ENCODE data around the gene GID4. TPM values are rescaled to one million over a fixed set of nuclear protein-coding genes. Genes with fewer than 3 reads are reported as not detected.

The GID4 gene
- total RNA-seq, 2 donors from 2014 or later: 9.7 to 11.0 TPM

DNA sequence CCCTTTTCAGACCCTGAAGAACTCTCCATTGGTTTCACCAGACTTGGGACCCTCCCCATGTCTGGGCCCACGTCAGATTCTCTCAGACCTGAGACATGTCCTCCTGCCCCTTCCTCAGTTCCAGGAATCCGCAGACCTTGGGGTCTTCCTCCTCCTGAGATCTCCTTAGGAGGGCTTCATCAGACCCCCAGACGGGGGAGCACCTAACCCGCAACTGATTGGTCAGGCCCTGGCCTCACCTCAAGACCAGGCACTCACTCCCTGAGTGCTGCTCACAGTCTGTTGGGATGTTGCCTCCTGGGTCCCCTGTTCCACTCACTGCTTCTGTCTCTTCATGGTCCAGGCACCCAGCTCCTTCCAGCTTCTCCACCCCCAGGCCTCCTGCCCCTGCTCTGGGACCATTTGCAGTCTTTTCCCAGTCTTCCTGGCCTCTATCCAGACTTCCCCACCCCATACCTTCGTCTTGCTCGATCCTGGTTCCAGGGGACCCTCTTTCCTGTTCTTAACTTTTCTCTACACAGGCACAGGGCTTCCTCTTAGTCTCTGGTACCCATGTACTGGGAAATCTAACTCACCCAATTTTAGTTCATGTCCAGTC lies 1.2 kb downstream of the GID4 start:
- peaks cover 46% of the 10 kb centered on the region for H3K4me1 Mint-ChIP-seq (ENCODE audit: low read depth)
- peak overlapping the region; percentile 82 to 96 for H3K4me3 Mint-ChIP-seq
- no peak for ATAC-seq (replicated peaks in 1 of 2)
- no peaks in the 10 kb centered on the region for H3K27me3 Mint-ChIP-seq (ENCODE audit: low read depth)
- peaks cover 8 to 15% of the 10 kb centered on the region in 2 donors for H3K36me3 Mint-ChIP-seq (ENCODE audit: insufficient read depth in 2 of 2)
- H3K27ac Mint-ChIP-seq: peak overlapping the region; percentile 88
- DNase-seq: no peak
- no peaks in the 10 kb centered on the region for H3K9me3 Mint-ChIP-seq

DNA sequence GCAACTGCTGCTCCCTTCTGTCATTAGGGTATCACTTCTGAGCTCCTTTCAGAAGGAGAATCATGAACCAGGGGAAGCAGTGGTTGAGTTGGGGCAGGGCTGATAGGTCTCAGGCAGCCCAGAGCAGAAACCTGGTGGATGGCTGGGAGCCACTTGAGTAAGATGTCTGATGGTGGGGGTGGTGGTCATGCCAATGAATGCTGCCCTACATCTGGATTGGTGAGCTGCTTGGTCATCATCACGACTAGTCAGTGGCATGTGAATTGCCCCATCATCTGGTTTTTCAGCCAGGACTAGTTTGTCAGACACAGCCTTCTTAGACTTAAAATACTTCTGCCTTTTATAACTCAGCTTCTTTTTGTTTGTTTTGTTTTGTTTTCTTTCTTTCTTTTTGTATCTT lies 2.6 kb downstream of the GID4 start:
- Mint-ChIP-seq H3K4me1 (ENCODE audit: low read depth) (peaks cover 46% of the 10 kb centered on the region), H3K27ac (no peak overlapping the region), H3K4me3 (peak overlapping the region; percentile 82 to 96), H3K27me3 (ENCODE audit: low read depth) (no peaks in the 10 kb centered on the region), H3K9me3 (no peaks in the 10 kb centered on the region), H3K36me3 (ENCODE audit: insufficient read depth in 2 of 2) (peaks cover 8 to 15% of the 10 kb centered on the region in 2 donors)
- ATAC-seq (replicated peaks in 1 of 2) (no peak), DNase-seq (no peak)

DNA sequence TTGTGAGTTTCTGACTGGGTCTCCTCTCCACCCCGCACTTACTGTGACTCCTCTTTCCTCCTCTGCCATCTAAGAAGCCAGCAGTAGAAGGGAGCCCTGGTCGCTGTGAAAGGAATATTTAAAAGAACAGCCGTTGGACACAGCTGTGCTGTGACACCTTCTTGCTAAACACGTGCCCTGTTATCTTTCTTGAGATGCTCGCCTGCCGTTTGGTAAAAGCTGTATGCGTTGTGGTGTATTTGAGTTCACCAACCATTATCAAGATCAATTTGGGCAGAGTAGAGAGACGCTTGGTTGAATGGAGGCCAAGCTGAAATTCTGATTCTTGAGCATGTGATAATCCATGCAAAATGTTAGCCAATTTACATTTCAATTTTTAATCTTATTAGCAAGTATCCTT lies 3.8 kb downstream of the GID4 start:
- Mint-ChIP-seq H3K27ac (peak overlapping the region; percentile 31), H3K4me1 (ENCODE audit: low read depth) (peaks cover 36% of the 10 kb centered on the region), H3K9me3 (no peaks in the 10 kb centered on the region), H3K36me3 (ENCODE audit: insufficient read depth in 2 of 2) (peaks cover 8 to 14% of the 10 kb centered on the region in 2 donors), H3K4me3 (no peak overlapping the region), H3K27me3 (ENCODE audit: low read depth) (no peaks in the 10 kb centered on the region)
- ATAC-seq (replicated peaks in 1 of 2): no peak
- no peak for DNase-seq

DNA sequence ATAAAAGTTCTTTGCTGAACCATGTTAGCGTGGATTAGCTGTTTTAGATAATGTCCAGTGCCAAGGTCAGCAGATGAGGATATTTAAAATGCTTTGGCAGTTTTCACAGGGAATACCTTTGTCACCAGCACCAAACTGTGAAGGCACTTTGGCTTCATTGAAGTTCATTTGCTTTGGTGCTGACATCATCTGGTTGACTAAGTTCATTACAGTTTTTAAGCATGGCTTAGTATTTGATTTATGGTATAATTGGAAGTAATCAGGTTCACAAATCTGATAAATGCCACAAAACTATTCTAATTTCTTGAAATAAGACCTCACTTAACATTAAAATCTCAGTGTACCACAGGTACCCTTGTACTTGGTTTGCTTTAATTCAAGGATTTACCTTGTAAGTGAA lies 4.3 kb downstream of the GID4 start:
- peaks cover 8 to 13% of the 10 kb centered on the region in 2 donors for H3K36me3 Mint-ChIP-seq (ENCODE audit: insufficient read depth in 2 of 2)
- no peak for ATAC-seq (replicated peaks in 1 of 2)
- H3K4me3 Mint-ChIP-seq: no peak overlapping the region
- peaks cover 31% of the 10 kb centered on the region for H3K4me1 Mint-ChIP-seq (ENCODE audit: low read depth)
- no peak overlapping the region for H3K27ac Mint-ChIP-seq
- H3K9me3 Mint-ChIP-seq: no peaks in the 10 kb centered on the region
- H3K27me3 Mint-ChIP-seq (ENCODE audit: low read depth): no peaks in the 10 kb centered on the region
- DNase-seq: no peak

DNA sequence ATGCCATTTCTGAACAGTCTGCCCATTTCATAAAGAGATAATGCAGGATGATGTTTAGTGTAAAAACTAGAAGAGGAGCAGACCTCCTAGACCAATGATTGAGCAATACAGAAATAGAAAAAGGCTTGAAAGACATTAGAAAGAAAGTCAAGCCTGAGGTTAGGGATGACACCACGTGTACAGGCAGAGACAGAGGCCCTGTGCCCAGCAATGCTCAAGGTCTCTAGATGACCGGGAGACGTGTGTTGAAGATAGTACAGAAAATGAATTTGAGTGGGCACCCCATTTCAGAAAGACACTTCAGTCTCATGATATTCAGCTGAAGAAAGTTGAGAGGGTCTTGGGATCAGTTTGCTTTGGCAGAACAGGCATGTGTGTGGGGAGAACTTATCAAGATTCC lies 5.4 kb downstream of the GID4 start:
- ATAC-seq (replicated peaks in 1 of 2) (no peak), DNase-seq (no peak)
- H3K4me3 Mint-ChIP-seq: no peak overlapping the region
- no peak overlapping the region for H3K27ac Mint-ChIP-seq
- H3K36me3 Mint-ChIP-seq (ENCODE audit: insufficient read depth in 2 of 2): peaks cover 4 to 11% of the 10 kb centered on the region in 2 donors
- H3K4me1 Mint-ChIP-seq (ENCODE audit: low read depth): peaks cover 31% of the 10 kb centered on the region
- no peaks in the 10 kb centered on the region for H3K9me3 Mint-ChIP-seq
- H3K27me3 Mint-ChIP-seq (ENCODE audit: low read depth): no peaks in the 10 kb centered on the region

DNA sequence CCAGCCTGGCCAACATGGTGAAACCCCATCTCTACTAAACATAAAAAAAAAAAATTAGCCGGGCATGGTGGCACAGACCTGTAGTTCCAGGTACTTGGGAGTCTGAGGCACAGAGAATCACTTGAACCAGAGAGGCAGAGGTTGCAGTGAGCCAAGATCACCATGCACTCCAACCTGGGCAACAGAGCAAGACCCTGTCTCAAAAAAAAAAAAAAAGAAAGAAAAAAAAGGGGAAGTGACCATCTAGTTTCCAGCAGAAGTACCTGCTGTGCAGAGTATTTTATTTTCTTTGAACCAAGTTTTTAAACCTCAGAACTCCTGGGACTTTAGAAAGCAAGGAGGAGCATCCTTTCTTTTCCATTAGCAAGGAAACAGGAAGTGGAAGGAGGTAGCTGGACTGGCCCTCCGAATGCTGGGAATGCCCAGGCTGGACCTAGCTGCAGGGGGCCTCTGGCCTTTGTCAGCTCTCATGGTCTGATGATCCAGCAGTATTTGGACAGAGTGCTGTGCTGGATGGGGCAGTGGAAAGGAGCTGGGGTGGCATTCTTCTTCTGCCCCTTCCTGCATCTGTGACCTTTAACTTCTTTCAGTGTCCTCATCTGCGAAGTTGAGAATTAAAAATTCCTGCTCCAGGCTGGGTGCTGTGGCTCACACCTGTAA lies 6.6 kb downstream of the GID4 start:
- H3K4me3 Mint-ChIP-seq: no peak overlapping the region
- no peak overlapping the region for H3K27ac Mint-ChIP-seq
- H3K9me3 Mint-ChIP-seq: no peaks in the 10 kb centered on the region
- H3K27me3 Mint-ChIP-seq (ENCODE audit: low read depth): no peaks in the 10 kb centered on the region
- H3K4me1 Mint-ChIP-seq (ENCODE audit: low read depth): peaks cover 22% of the 10 kb centered on the region
- ATAC-seq (replicated peaks in 1 of 2) (no peak), DNase-seq (no peak)
- H3K36me3 Mint-ChIP-seq (ENCODE audit: insufficient read depth in 2 of 2): peaks cover 0 to 1% of the 10 kb centered on the region in 2 donors

DNA sequence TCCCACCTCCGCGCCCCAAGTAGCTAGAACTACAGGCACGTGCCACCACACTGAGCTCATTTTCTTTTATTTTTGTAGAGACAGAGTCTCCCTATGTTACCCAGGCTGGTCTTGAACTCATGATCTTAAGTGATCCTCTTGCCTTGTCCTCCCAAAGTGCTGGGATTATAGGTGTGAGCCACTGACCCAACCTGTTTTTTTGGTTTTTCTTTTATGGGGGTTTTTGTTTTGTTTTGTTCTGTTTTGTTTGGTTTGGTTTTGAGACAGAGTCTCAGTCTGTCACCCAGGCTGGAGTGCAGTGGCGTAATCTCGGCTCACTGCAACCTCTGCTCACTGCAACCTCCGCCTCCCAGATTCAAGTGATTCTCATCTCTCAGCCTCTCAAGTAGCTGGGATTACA lies 16.4 kb downstream of the GID4 start:
- Mint-ChIP-seq H3K4me3 (no peak overlapping the region), H3K27ac (peak overlapping the region; percentile 12), H3K9me3 (no peaks in the 10 kb centered on the region), H3K36me3 (ENCODE audit: insufficient read depth in 2 of 2) (peaks cover 3% of the 10 kb centered on the region in 2 donors), H3K4me1 (ENCODE audit: low read depth) (peaks cover 5% of the 10 kb centered on the region), H3K27me3 (ENCODE audit: low read depth) (no peaks in the 10 kb centered on the region)
- no peak for ATAC-seq (replicated peaks in 1 of 2)
- DNase-seq: no peak

DNA sequence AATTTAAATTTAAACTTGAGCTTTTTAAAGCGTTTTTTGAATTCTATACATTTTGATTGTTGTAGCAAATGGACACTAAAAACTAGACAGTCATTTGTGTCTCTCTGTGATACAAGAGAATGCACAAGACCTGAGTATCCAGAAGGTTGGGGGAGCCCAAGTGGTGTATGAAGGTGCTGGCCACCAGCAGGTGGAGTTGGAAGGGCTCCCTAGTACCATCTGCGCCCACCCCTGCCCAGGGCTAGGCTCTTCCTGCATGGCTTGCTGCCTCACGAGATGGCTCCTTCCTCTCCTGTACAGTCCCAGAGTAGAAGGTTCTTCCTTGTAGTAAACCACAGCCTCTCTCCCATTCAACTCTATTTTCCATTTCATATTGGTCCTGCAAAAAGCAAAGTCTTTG lies 17.0 kb downstream of the GID4 start:
- no peaks in the 10 kb centered on the region for H3K9me3 Mint-ChIP-seq
- no peak for ATAC-seq (replicated peaks in 1 of 2)

DNA sequence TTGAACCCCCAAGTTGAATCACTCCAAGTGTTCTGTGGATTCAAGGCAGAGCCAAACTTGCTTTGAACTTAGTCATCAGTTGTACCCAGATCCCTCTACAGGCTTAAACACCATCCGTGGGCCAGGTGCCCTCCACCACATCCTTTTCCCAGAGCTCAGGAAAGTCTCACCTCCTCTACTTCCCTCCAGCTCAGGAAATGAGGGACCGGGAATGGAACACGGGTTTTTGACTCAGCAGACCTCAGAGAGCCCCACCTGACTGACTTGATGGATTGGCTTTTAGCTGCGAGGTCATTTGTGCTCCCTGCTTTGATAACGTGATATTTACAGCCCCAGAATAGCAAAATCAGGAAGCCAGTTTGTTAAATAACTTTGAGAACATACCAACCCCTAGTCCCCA lies 20.1 kb downstream of the GID4 start:
- peak overlapping the region; percentile 66 for H3K27ac Mint-ChIP-seq
- no peak for ATAC-seq (replicated peaks in 1 of 2)

More for the DNA sequence above, 17.0 kb downstream of the GID4 start:
- Mint-ChIP-seq H3K4me3 (no peak overlapping the region), H3K36me3 (ENCODE audit: insufficient read depth in 2 of 2) (peaks cover 3% of the 10 kb centered on the region in 2 donors), H3K4me1 (ENCODE audit: low read depth) (peaks cover 5% of the 10 kb centered on the region), H3K27me3 (ENCODE audit: low read depth) (no peaks in the 10 kb centered on the region), H3K27ac (no peak overlapping the region)
- no peak for DNase-seq

DNA sequence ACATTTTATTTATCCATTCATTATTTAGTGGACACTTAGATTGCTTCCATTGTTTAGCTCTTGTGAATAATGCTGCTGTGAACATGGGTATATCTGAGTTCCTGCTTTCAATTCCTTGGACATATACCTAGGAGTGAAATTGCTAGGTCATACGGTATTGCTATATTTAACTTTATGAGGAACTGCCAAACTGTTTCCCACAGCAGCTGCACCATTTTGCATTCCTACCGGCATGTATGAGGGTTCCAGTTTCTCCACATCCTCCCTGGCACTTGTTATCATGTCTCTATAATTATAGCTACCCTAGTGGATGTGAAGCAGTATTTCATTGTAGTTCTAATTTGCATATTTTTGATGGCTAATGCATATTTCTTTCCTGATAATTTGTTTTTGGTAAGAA lies 24.8 kb downstream of the GID4 start:
- H3K27ac Mint-ChIP-seq: no peak overlapping the region
- H3K9me3 Mint-ChIP-seq: no peaks in the 10 kb centered on the region
- no peaks in the 10 kb centered on the region for H3K27me3 Mint-ChIP-seq (ENCODE audit: low read depth)
- ATAC-seq (replicated peaks in 1 of 2) (no peak), DNase-seq (no peak)
- H3K4me1 Mint-ChIP-seq (ENCODE audit: low read depth): peaks cover 5% of the 10 kb centered on the region
- peaks cover 1 to 6% of the 10 kb centered on the region in 2 donors for H3K36me3 Mint-ChIP-seq (ENCODE audit: insufficient read depth in 2 of 2)
- H3K4me3 Mint-ChIP-seq: no peak overlapping the region

More for the DNA sequence above, 20.1 kb downstream of the GID4 start:
- H3K4me3 Mint-ChIP-seq: no peak overlapping the region
- H3K27me3 Mint-ChIP-seq (ENCODE audit: low read depth): no peaks in the 10 kb centered on the region
- no peaks in the 10 kb centered on the region for H3K9me3 Mint-ChIP-seq
- peaks cover 3% of the 10 kb centered on the region in 2 donors for H3K36me3 Mint-ChIP-seq (ENCODE audit: insufficient read depth in 2 of 2)
- H3K4me1 Mint-ChIP-seq (ENCODE audit: low read depth): peaks cover 5% of the 10 kb centered on the region
- DNase-seq: no peak

DNA sequence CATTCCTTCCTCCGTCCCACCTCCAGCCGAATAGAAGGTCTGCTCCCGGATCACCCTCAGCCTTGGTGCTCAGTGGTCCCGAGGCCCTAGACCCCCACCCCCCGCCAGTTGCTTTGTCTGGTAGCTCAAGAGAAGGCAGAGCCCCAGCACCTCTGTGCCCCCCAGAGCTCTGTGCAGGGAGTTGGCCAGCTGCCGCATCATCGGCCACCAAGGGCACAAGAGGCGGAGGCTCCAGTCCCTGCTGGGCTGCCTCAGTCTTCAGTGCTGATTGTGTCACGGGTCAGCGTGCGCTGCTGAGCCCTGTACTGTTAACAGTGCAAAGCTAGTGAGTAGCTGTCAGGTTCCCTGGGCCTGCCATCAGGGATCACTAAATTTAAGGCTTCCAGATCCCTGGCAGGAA lies 26.3 kb downstream of the GID4 start:
- Mint-ChIP-seq H3K36me3 (ENCODE audit: insufficient read depth in 2 of 2) (peaks cover 0 to 5% of the 10 kb centered on the region in 2 donors), H3K4me3 (no peak overlapping the region), H3K9me3 (no peaks in the 10 kb centered on the region), H3K27me3 (ENCODE audit: low read depth) (no peaks in the 10 kb centered on the region), H3K27ac (no peak overlapping the region), H3K4me1 (ENCODE audit: low read depth) (no peaks in the 10 kb centered on the region)
- ATAC-seq (replicated peaks in 1 of 2) (no peak), DNase-seq (no peak)

DNA sequence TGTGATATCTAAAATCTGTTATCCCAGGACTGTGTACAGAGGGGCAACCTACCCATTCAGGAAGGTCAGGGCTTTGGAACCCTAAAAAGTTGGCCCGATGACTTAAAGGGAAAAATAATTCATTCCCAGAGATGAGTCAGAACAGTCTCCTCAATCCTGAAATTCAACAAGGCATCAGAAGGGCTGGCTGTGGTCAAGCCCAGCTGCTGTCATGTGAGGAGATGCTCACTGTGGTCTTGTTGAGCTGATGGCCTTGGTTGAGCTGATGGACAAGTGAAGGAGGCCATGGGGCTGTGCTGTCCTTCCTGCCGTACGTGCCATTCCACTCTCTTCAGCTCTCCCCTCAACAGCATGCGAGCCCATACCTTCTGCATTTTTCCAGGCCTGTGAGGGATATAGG lies 27.7 kb downstream of the GID4 start:
- Mint-ChIP-seq H3K36me3 (ENCODE audit: insufficient read depth in 2 of 2) (peaks cover 0 to 5% of the 10 kb centered on the region in 2 donors), H3K4me1 (ENCODE audit: low read depth) (peaks cover 13% of the 10 kb centered on the region), H3K27ac (no peak overlapping the region), H3K9me3 (no peaks in the 10 kb centered on the region), H3K4me3 (no peak overlapping the region), H3K27me3 (ENCODE audit: low read depth) (no peaks in the 10 kb centered on the region)
- no peak for DNase-seq
- no peak for ATAC-seq (replicated peaks in 1 of 2)

DNA sequence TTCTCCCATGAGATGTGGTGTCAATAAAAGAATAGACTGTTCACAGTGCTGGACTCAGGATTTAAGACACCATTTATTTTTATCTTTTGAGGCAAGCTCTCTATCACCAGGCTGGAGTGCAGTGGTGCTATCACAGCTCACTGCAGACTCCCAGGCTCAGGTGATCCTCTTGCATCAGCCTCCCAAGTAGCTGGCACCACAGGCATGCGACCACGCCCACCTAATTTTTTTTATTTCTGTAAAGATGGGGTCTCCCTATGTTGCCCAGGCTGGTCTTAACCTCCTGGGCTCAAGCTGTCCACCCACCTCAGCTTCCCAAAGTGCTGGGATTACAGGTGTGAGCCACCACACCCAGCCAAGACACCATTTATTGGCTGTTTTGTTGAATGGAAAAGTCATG lies 29.9 kb downstream of the GID4 start:
- H3K27me3 Mint-ChIP-seq (ENCODE audit: low read depth): no peaks in the 10 kb centered on the region
- H3K4me3 Mint-ChIP-seq: no peak overlapping the region
- ATAC-seq (replicated peaks in 1 of 2) (no peak), DNase-seq (no peak)
- H3K36me3 Mint-ChIP-seq (ENCODE audit: insufficient read depth in 2 of 2): peaks cover 0 to 5% of the 10 kb centered on the region in 2 donors
- H3K4me1 Mint-ChIP-seq (ENCODE audit: low read depth): peaks cover 13% of the 10 kb centered on the region
- no peaks in the 10 kb centered on the region for H3K9me3 Mint-ChIP-seq
- no peak overlapping the region for H3K27ac Mint-ChIP-seq

DNA sequence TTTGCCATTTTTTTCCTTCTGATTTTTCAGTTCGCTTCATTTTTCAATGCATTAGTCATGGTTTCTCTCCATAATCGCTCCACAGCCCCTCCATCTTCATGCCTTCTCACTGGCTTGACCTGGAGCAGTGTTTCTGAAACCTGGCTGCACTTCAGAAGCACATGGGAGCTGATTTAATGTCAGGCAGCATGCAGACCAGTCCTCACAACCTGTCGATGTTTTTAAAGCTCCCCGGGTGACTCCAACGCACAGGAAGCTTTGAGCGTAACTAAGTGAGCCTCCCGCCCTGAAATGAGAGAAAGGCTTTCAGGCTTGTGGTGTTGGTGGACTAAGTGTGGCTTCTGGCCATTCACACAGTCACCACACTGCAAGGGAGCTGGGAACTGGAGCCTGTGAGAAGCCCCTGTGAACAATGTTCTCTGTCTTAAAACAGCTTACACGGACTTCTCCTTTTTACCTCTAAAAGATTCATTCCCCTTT lies 31.7 kb downstream of the GID4 start:
- Mint-ChIP-seq H3K27ac (no peak overlapping the region), H3K4me3 (peak overlapping the region; percentile 2 to 26), H3K9me3 (no peaks in the 10 kb centered on the region), H3K36me3 (ENCODE audit: insufficient read depth in 2 of 2) (no peaks in the 10 kb centered on the region), H3K27me3 (ENCODE audit: low read depth) (peaks cover 6% of the 10 kb centered on the region), H3K4me1 (ENCODE audit: low read depth) (peaks cover 13% of the 10 kb centered on the region)
- ATAC-seq (replicated peaks in 1 of 2) (peak in 1 of 2 donors; percentile 32), DNase-seq (peak in 1 of 2 donors; percentile 6)

Data from activated T-cell treated with anti-CD3 and anti-CD28 coated beads, Interleukin-2, amount 50 U/mL, for 72 hours (primary cell).